ENCODE results near the gene SNORC.

- no peak for TF ChIP-seq POLR2A (IDR thresholded peaks at IDR 0.05)
- TF ChIP-seq CTCF (IDR thresholded peaks at IDR 0.05): no peak
These were observed 2.8 kb downstream of the SNORC start for GRCh38 chr2:232872826-232873225.

Data from right lobe of liver (tissue), 4 donors.